Liver (tissue), 3 donors: ENCODE data around the gene PFKP.
A peak's percentile ranks its signal among the peaks of the same experiment; 100 is the strongest.

Experiments used
- ATF3 ChIP-seq: IDR thresholded peaks from 2 replicates; pipeline ENCODE4 v1.6.1; 2016; ENCODE audit warnings: antibody characterized with exemption
- CTCF ChIP-seq: fragments of 150-350 bp; IDR thresholded peaks from 2 replicates; pipeline ENCODE4 v1.5.1; 2017; ENCODE audit warnings: improper control_type of control experiment, low read depth, low read length; ENCODE audit not compliant: missing input control
- GABPA ChIP-seq, 2 donors: IDR thresholded peaks in 1 of 2; conservative IDR thresholded peaks in 1 of 2; 2 replicates each; pipeline ENCODE4 v1.6.1; 2016; ENCODE audit warnings: antibody characterized with exemption in 2 of 2, mild to moderate bottlenecking in 1 of 2, moderate library complexity in 1 of 2
- HNF4A ChIP-seq, 2 donors: conservative IDR thresholded peaks; 2 replicates each; pipeline ENCODE4 v1.6.1; 2016; ENCODE audit warnings: antibody characterized with exemption in 2 of 2, mild to moderate bottlenecking in 2 of 2
- JUND ChIP-seq, 2 donors: IDR thresholded peaks; 2 replicates each; pipeline ENCODE4 v1.6.1; 2016; ENCODE audit warnings: antibody characterized with exemption in 2 of 2
- MAX ChIP-seq: IDR thresholded peaks from 2 replicates; pipeline ENCODE4 v1.6.1; 2016; ENCODE audit warnings: antibody characterized with exemption
- NR2F2 ChIP-seq: IDR thresholded peaks from 2 replicates; pipeline ENCODE4 v1.6.1; 2016; ENCODE audit warnings: antibody characterized with exemption
- REST ChIP-seq: IDR thresholded peaks from 2 replicates; pipeline ENCODE4 v1.6.1; 2016; ENCODE audit warnings: antibody characterized with exemption, mild to moderate bottlenecking
- RXRA ChIP-seq, 2 donors: IDR thresholded peaks; 2 replicates each; pipeline ENCODE4 v1.6.1; 2017 to 2018; ENCODE audit warnings: antibody characterized with exemption in 2 of 2, mild to moderate bottlenecking in 1 of 2
- SP1 ChIP-seq: IDR thresholded peaks from 2 replicates; pipeline ENCODE4 v1.6.1; 2018; ENCODE audit warnings: antibody characterized with exemption, mild to moderate bottlenecking
- TAF1 ChIP-seq: conservative IDR thresholded peaks from 2 replicates; pipeline ENCODE4 v1.6.1; 2016; ENCODE audit warnings: antibody characterized with exemption, mild to moderate bottlenecking
- YY1 ChIP-seq: IDR thresholded peaks from 2 replicates; pipeline ENCODE4 v1.6.1; 2016; ENCODE audit warnings: antibody characterized with exemption, mild to moderate bottlenecking
- donor health status: healthy.
- donor health status: healthy.

- no peak for TF ChIP-seq CTCF
- TF ChIP-seq NR2F2 = peak; percentile 81
- TF ChIP-seq JUND (IDR thresholded peaks at IDR 0.05) = peak; percentile 74 to 93
- TF ChIP-seq MAX = no peak
- no peak for TF ChIP-seq ATF3
- TF ChIP-seq YY1 = no peak
- no peak for TF ChIP-seq GABPA (IDR thresholded peaks at IDR 0.05 in 1 of 2, conservative IDR thresholded peaks at IDR 0.05 in 1 of 2)
- no peak for TF ChIP-seq REST
- TF ChIP-seq SP1 = no peak
- TF ChIP-seq TAF1 = no peak
- peak in 1 of 2 donors; percentile 33 for TF ChIP-seq HNF4A (conservative IDR thresholded peaks at IDR 0.05)
- TF ChIP-seq RXRA (IDR thresholded peaks at IDR 0.05) = peak in 1 of 2 donors; percentile 19
These were observed 28.2 kb downstream of the PFKP start for GRCh38 chr10:3095373-3096139.
